Fibroblast of lung (primary cell): ENCODE results near the gene POC1B. TPM values are rescaled to one million over a fixed set of nuclear protein-coding genes. Genes with fewer than 3 reads are reported as not detected.

Source experiments
- DNase-seq, 2 donors: peaks; one replicate each; pipeline versions ENCODE4 v3.0.0 to v3.0.0-alpha.2; 2010; ENCODE audit warnings: low read depth in 2 of 2
- H2AFZ ChIP-seq: 2 replicates; pipeline ENCODE4 v1.5.1; 2012; ENCODE audit warnings: low read length, control low read depth, inconsistent platforms
- H3K27ac ChIP-seq: 2 replicates; pipeline ENCODE4 v1.5.1; 2011; ENCODE audit warnings: low read length, control low read depth; ENCODE audit not compliant: insufficient read depth
- H3K27me3 ChIP-seq: 2 replicates; pipeline ENCODE4 v1.5.1; 2011; ENCODE audit warnings: mild to moderate bottlenecking, low read length; ENCODE audit not compliant: control insufficient read depth, insufficient read depth
- H3K36me3 ChIP-seq: 2 replicates; pipeline ENCODE4 v1.5.1; 2011; ENCODE audit warnings: low read length; ENCODE audit not compliant: control insufficient read depth, insufficient read depth
- H3K4me1 ChIP-seq: 2 replicates; pipeline ENCODE4 v1.5.1; 2011; ENCODE audit warnings: low read length; ENCODE audit not compliant: control insufficient read depth, insufficient read depth; ENCODE audit errors: extremely low read depth
- H3K4me2 ChIP-seq: 2 replicates; pipeline ENCODE4 v1.5.1; 2011; ENCODE audit warnings: low read length, control low read depth; ENCODE audit not compliant: insufficient read depth; ENCODE audit errors: extremely low read depth
- H3K4me3 ChIP-seq, 4 experiments: fragments of 200-600 bp in 1 of 4; sonication (generic) in 1 of 4; replicated peaks in 1 of 4; 2 replicates each; pipeline ENCODE4 v1.5.1; 2011 to 2016; ENCODE audit warnings: low read length in 4 of 4, low read depth in 3 of 4, mild to moderate bottlenecking in 3 of 4, control low read depth in 2 of 4, inconsistent platforms in 1 of 4, mixed read lengths in 1 of 4; ENCODE audit not compliant: insufficient read depth in 1 of 4; ENCODE audit errors: control extremely low read depth in 1 of 4
- H3K79me2 ChIP-seq: 2 replicates; pipeline ENCODE4 v1.5.1; 2012; ENCODE audit warnings: mild to moderate bottlenecking, low read length, inconsistent platforms; ENCODE audit not compliant: control insufficient read depth, insufficient read depth
- H3K9ac ChIP-seq: 2 replicates; pipeline ENCODE4 v1.5.1; 2011; ENCODE audit warnings: mild to moderate bottlenecking, low read length, control low read depth; ENCODE audit not compliant: insufficient read depth
- H3K9me3 ChIP-seq: 2 replicates; pipeline ENCODE4 v1.5.1; 2012; ENCODE audit warnings: low read depth, low read length; ENCODE audit not compliant: control insufficient read depth, insufficient read depth
- H4K20me1 ChIP-seq: 2 replicates; pipeline ENCODE4 v1.5.1; 2011; ENCODE audit warnings: low read length; ENCODE audit not compliant: control insufficient read depth, insufficient read depth; ENCODE audit errors: extremely low read depth
- CTCF ChIP-seq, 2 donors: IDR thresholded peaks in 1 of 2; conservative IDR thresholded peaks in 1 of 2; 1 replicate in 1 of 2; 2 replicates in 1 of 2; pipeline ENCODE4 v1.5.1; 2011 to 2012; ENCODE audit warnings: low read length in 2 of 2, control low read depth in 1 of 2, inconsistent platforms in 1 of 2, low read depth in 1 of 2, mild to moderate bottlenecking in 1 of 2
- EZH2 ChIP-seq: IDR thresholded peaks from 2 replicates; pipeline ENCODE4 v1.5.1; 2012; ENCODE audit warnings: low read length, control low read depth, mild to moderate bottlenecking; ENCODE audit errors: missing control alignments
- polyA plus RNA-seq, 2 donors: library from polyadenylated mRNA; depleted of rRNA in 1 of 2; stranded (reverse) in 1 of 2; unstranded in 1 of 2; fragments of >200 nt; gene quantifications; 2 replicates each; pipeline ENCODE4 v1.2.1, GENCODE V29; 2011 to 2012; ENCODE audit warnings: missing spikeins in 1 of 2
- total RNA-seq: library from RNA; depleted of rRNA; stranded (reverse); fragments of >200 nt; gene quantifications from 2 replicates; pipeline ENCODE4 v1.2.1, GENCODE V29; 2014

The POC1B gene
- total and polyA plus RNA-seq, 2 donors (not counting 1 experiment from before 2014, with no cell fraction given): 10.2 to 16.7 TPM

GRCh38 chr12:89573051-89573810 lies 47.4 kb upstream of the POC1B start:
- Histone ChIP-seq H3K27me3 (no peaks in the 10 kb centered on the region), H3K9ac (no peak overlapping the region), H3K4me3 (no peak overlapping the region), H4K20me1 (no peaks in the 10 kb centered on the region), H3K4me2 (no peak overlapping the region), H2AFZ (no peak overlapping the region), H3K27ac (no peak overlapping the region), H3K79me2 (no peaks in the 10 kb centered on the region), H3K36me3 (no peaks in the 10 kb centered on the region), H3K9me3 (no peaks in the 10 kb centered on the region), H3K4me1 (peaks cover 19% of the 10 kb centered on the region)
- DNase-seq: peak in 1 of 2 donors; percentile 10
- no peak for TF ChIP-seq CTCF (conservative IDR thresholded peaks at IDR 0.05 in 1 of 2, IDR thresholded peaks at IDR 0.05 in 1 of 2; ENCODE audit: low read depth in 1 of 2, low read length in 2 of 2)
- TF ChIP-seq EZH2: no peak

- Histone ChIP-seq H3K27ac (no peak overlapping the region), H3K79me2 (no peaks in the 10 kb centered on the region), H4K20me1 (no peaks in the 10 kb centered on the region), H3K36me3 (no peaks in the 10 kb centered on the region), H3K4me2 (no peak overlapping the region), H2AFZ (no peak overlapping the region), H3K4me3 (no peak overlapping the region), H3K9me3 (no peaks in the 10 kb centered on the region), H3K27me3 (no peaks in the 10 kb centered on the region), H3K9ac (no peak overlapping the region), H3K4me1 (peaks cover 20% of the 10 kb centered on the region)
- TF ChIP-seq EZH2 (no peak), CTCF (conservative IDR thresholded peaks at IDR 0.05 in 1 of 2, IDR thresholded peaks at IDR 0.05 in 1 of 2; ENCODE audit: low read depth in 1 of 2, low read length in 2 of 2) (no peak)
- peak; percentile 32 to 69 for DNase-seq
Observed at GRCh38 chr12:89571491-89572195, 45.8 kb upstream of the POC1B start.

- H3K9ac ChIP-seq: no peak overlapping the region
- H3K27ac ChIP-seq: no peak overlapping the region
- no peak overlapping the region for H3K4me2 ChIP-seq
- no peak for DNase-seq
- H3K4me1 ChIP-seq: peaks cover 9% of the 10 kb centered on the region
- no peaks in the 10 kb centered on the region for H3K27me3 ChIP-seq
- no peaks in the 10 kb centered on the region for H3K79me2 ChIP-seq
- no peak overlapping the region for H3K4me3 ChIP-seq
- H2AFZ ChIP-seq: no peak overlapping the region
- no peak for TF ChIP-seq CTCF (conservative IDR thresholded peaks at IDR 0.05 in 1 of 2, IDR thresholded peaks at IDR 0.05 in 1 of 2; ENCODE audit: low read depth in 1 of 2, low read length in 2 of 2)
- no peak for TF ChIP-seq EZH2
- H4K20me1 ChIP-seq: no peaks in the 10 kb centered on the region
- no peaks in the 10 kb centered on the region for H3K9me3 ChIP-seq
- H3K36me3 ChIP-seq: no peaks in the 10 kb centered on the region
Observed at GRCh38 chr12:89568484-89568883, 42.6 kb upstream of the POC1B start.
